Measurements from ENCODE around the gene SORCS3. TPM values are rescaled to one million over a fixed set of nuclear protein-coding genes. Genes with fewer than 3 reads are reported as not detected.

SORCS3 gene
- total RNA-seq, 4 donors from 2014 or later: not detected

GRCh38 chr10:105288026-105288425, 646.9 kb downstream of the SORCS3 start:
- intact Hi-C loops (cut with DNase I): no loop called here
- H3K36me3 ChIP-seq: no peaks in the 10 kb centered on the region
- H3K4me1 ChIP-seq: no peaks in the 10 kb centered on the region
- H3K27me3 ChIP-seq: no peaks in the 10 kb centered on the region
- no peak overlapping the region for H3K4me3 ChIP-seq (replicated peaks in 1 of 3)
- DNase-seq: no peak
- H3K9me3 ChIP-seq: no peaks in the 10 kb centered on the region
- H3K27ac ChIP-seq: no peak overlapping the region
- TF ChIP-seq CTCF (IDR thresholded peaks at IDR 0.05): no peak
- TF ChIP-seq POLR2A (IDR thresholded peaks at IDR 0.05): no peak
- 61 to 62% methylated on average over 2 of the region's 2 CpGs for WGBS, 2 donors

DNA sequence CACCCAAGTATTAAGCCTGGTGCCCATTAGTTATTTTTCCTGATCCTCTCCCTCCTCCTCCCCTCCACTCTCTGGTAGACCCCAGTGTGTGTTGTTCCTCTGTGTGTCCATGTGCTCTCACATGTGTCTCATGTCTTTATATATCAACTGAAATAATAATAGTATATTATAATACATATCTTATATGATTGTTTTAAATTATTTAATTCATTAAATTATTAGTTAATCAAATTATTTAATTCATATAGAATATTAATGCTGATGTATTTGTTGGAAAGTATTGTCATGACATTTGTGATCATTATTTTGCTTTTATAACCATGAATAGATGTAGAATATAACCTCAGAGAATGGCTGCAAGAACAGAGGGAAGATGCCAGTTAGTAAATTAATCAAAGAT, 647.5 kb downstream of the SORCS3 start:
- no peaks in the 10 kb centered on the region for H3K4me1 ChIP-seq
- no peak overlapping the region for H3K27ac ChIP-seq
- no peaks in the 10 kb centered on the region for H3K36me3 ChIP-seq
- DNase-seq: no peak
- no peaks in the 10 kb centered on the region for H3K27me3 ChIP-seq
- intact Hi-C loops (cut with DNase I): no loop called here
- no peaks in the 10 kb centered on the region for H3K9me3 ChIP-seq
- H3K4me3 ChIP-seq (replicated peaks in 1 of 3): no peak overlapping the region
- TF ChIP-seq CTCF (IDR thresholded peaks at IDR 0.05): no peak
- no peak for TF ChIP-seq POLR2A (IDR thresholded peaks at IDR 0.05)

GRCh38 chr10:105291571-105291970, 650.5 kb downstream of the SORCS3 start:
- intact Hi-C loops (cut with DNase I): no loop called here
- Histone ChIP-seq H3K9me3 (no peaks in the 10 kb centered on the region), H3K27ac (no peak overlapping the region), H3K36me3 (no peaks in the 10 kb centered on the region), H3K4me1 (no peaks in the 10 kb centered on the region), H3K4me3 (replicated peaks in 1 of 3) (no peak overlapping the region), H3K27me3 (no peaks in the 10 kb centered on the region)
- DNase-seq: no peak
- WGBS, 2 donors: 25 to 36% methylated on average over 4 of the region's 4 CpGs
- TF ChIP-seq POLR2A (IDR thresholded peaks at IDR 0.05) (no peak), CTCF (IDR thresholded peaks at IDR 0.05) (no peak)

DNA sequence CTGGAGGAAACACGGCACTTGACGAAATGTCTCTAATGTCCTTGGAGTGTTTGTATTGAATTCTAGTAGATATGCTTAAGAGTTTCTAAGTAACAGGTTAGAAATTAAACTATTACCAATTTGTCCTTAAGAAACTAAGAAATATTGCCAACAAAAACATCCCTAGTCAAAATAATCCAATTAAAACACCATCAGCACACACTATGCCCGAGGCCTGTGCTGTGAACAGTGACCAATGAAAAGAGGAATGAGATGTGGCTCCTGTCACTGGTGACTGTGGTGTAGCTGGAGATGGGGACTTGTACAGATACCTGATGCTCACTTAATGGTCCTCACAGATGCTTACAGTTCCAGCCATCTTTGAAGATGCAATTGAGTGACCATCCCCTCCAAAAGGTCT, 651.1 kb downstream of the SORCS3 start:
- WGBS, 2 donors: 75 to 77% methylated on average over 3 of the region's 3 CpGs
- Histone ChIP-seq H3K4me3 (replicated peaks in 1 of 3) (no peak overlapping the region), H3K9me3 (no peaks in the 10 kb centered on the region), H3K27me3 (no peaks in the 10 kb centered on the region), H3K36me3 (no peaks in the 10 kb centered on the region), H3K4me1 (no peaks in the 10 kb centered on the region), H3K27ac (no peak overlapping the region)
- intact Hi-C loops (cut with DNase I): no loop called here
- TF ChIP-seq POLR2A (IDR thresholded peaks at IDR 0.05) (no peak), CTCF (IDR thresholded peaks at IDR 0.05) (no peak)
- DNase-seq: no peak
